ENCODE results near the gene SEMA3G.

SEMA3G gene

GRCh38 chr3:52479037-52479876 is 34.4 kb upstream of the SEMA3G start:
- no peak for DNase-seq

GRCh38 chr3:52477796-52478095 is 32.8 kb upstream of the SEMA3G start:
- DNase-seq, result no peak

GRCh38 chr3:52477076-52477795 is 32.3 kb upstream of the SEMA3G start:
- DNase-seq, result no peak

- DNase-seq, result no peak
Measured at GRCh38 chr3:52473026-52473425, 28.1 kb upstream of the SEMA3G start.

GRCh38 chr3:52472239-52473000 is 27.5 kb upstream of the SEMA3G start:
- no peak for DNase-seq

- no peak for DNase-seq
Measured at GRCh38 chr3:52471371-52472238, 26.7 kb upstream of the SEMA3G start.

GRCh38 chr3:52470920-52471319 is 26.0 kb upstream of the SEMA3G start:
- no peak for DNase-seq

- DNase-seq, result no peak
Measured at GRCh38 chr3:52469001-52469400, 24.1 kb upstream of the SEMA3G start.

GRCh38 chr3:52468336-52468735 is 23.4 kb upstream of the SEMA3G start:
- no peak for DNase-seq

GRCh38 chr3:52463416-52463815 is 18.5 kb upstream of the SEMA3G start:
- DNase-seq, result no peak

GRCh38 chr3:52461874-52462273 is 17.0 kb upstream of the SEMA3G start:
- DNase-seq, result no peak

GRCh38 chr3:52458770-52459545 is 14.1 kb upstream of the SEMA3G start:
- no peak for DNase-seq

- no peak for DNase-seq
Measured at GRCh38 chr3:52458031-52458760, 13.3 kb upstream of the SEMA3G start.

GRCh38 chr3:52456800-52457183 is 11.9 kb upstream of the SEMA3G start:
- DNase-seq, result no peak

- peak; percentile 3 for DNase-seq
Measured at GRCh38 chr3:52456169-52456799, 11.4 kb upstream of the SEMA3G start.

GRCh38 chr3:52455283-52456168 is 10.6 kb upstream of the SEMA3G start, which contains the start of gene NISCH:
Gene NISCH (plus strand): TSS chr3:52455604. CDS start chr3:52455642, 38 bp downstream.
- peak; percentile 76 for DNase-seq

- no peak for DNase-seq
Measured at GRCh38 chr3:52454938-52455282, 10.0 kb upstream of the SEMA3G start.

GRCh38 chr3:52454250-52454937 is 9.5 kb upstream of the SEMA3G start:
- DNase-seq, result no peak
